HCT116 (cell line): ENCODE measurements around the gene FAM20B. TPM values are rescaled to one million over a fixed set of nuclear protein-coding genes. Genes with fewer than 3 reads are reported as not detected.

Source experiments
- ATAC-seq: fragments of 200-7000 bp; cut with Tn5 transposase; 2 replicates; pipeline ENCODE4 v1.9.1; 2020; ENCODE audit warnings: mild to moderate bottlenecking, moderate library complexity
- BruUV-seq: library from RNA; stranded (reverse); fragments of 400-500 nt; replicated peaks from 2 replicates; lab custom pipeline; 2021; lab: Mats Ljungman, UMichigan
- CTCF ChIA-PET: fragments of 300-600 bp; sonication (Branson Sonifier 250); formaldehyde crosslinking; loops from one replicate; lab custom pipeline; 2021; ENCODE audit warnings: antibody characterized with exemption; lab: Charles Lee
- POLR2A ChIA-PET: fragments of 300-600, 350-600 bp; sonication (Branson Sonifier 250); formaldehyde crosslinking; loops from one replicate; lab custom pipeline; 2021; ENCODE audit warnings: antibody characterized with exemption; lab: Charles Lee
- RAD21 ChIA-PET, 2 experiments: fragments of 300-600 bp; sonication (Branson Sonifier 250); formaldehyde crosslinking; loops; one replicate each; lab custom pipeline; 2023; ENCODE audit warnings: low total read pairs in 2 of 2; ENCODE audit not compliant: uncharacterized antibody in 2 of 2, unreplicated experiment in 2 of 2, low non-redundant PET in 1 of 2; lab: Charles Lee
- DNase-seq: peaks from one replicate; pipeline ENCODE4 v3.0.0-alpha.2; 2010; ENCODE audit warnings: low read depth, low spot score
- H2AFZ ChIP-seq: fragments of 200-600 bp; shearing (Covaris generic), sonication (generic); 2 replicates; pipeline ENCODE4 v1.6.1; 2017; ENCODE audit warnings: low read depth, mixed run types, mixed read lengths, antibody characterized with exemption, low read length; ENCODE audit not compliant: poor library complexity, severe bottlenecking
- H3K27ac ChIP-seq: 2 replicates; pipeline ENCODE4 v1.5.1; 2012; ENCODE audit warnings: low read depth, low read length
- H3K27me3 ChIP-seq: fragments of 200-600 bp; sonication (generic); 2 replicates; pipeline ENCODE4 v1.6.1; 2016; ENCODE audit warnings: mixed run types, low read length, mixed read lengths; ENCODE audit not compliant: insufficient read depth
- H3K36me3 ChIP-seq, 2 experiments: fragments of 200-500 bp in 1 of 2; fragments of 200-600 bp in 1 of 2; sonication (Bioruptor generic) in 1 of 2; sonication (generic) in 1 of 2; 2 replicates each; pipeline versions ENCODE4 v1.5.1 to v1.6.1; 2014 to 2016; ENCODE audit warnings: low read length in 2 of 2, inconsistent platforms in 1 of 2, mixed read lengths in 1 of 2, mixed run types in 1 of 2; ENCODE audit not compliant: insufficient read depth in 2 of 2, control insufficient read depth in 1 of 2
- H3K4me1 ChIP-seq, 2 experiments: fragments of 200-600 bp in 1 of 2; sonication (generic) in 1 of 2; 2 replicates each; pipeline versions ENCODE4 v1.5.1 to v1.6.1; 2012 to 2017; ENCODE audit warnings: low read length in 2 of 2, inconsistent platforms in 1 of 2, mild to moderate bottlenecking in 1 of 2, mixed read lengths in 1 of 2, mixed run types in 1 of 2, moderate library complexity in 1 of 2; ENCODE audit not compliant: insufficient read depth in 2 of 2, control insufficient read depth in 1 of 2
- H3K4me2 ChIP-seq: fragments of 200-600 bp; sonication (generic); 2 replicates; pipeline ENCODE4 v1.6.1; 2017; ENCODE audit warnings: mixed run types, low read length, mixed read lengths
- H3K4me3 ChIP-seq, 2 experiments: fragments of 200-600 bp in 1 of 2; sonication (generic) in 1 of 2; replicated peaks in 1 of 2; 2 replicates each; pipeline ENCODE4 v1.5.1; 2011 to 2016; ENCODE audit warnings: low read length in 2 of 2, control low read depth in 1 of 2, low read depth in 1 of 2, mild to moderate bottlenecking in 1 of 2, mixed read lengths in 1 of 2, mixed run types in 1 of 2
- H3K79me2 ChIP-seq: fragments of 200-600 bp; sonication (generic); 2 replicates; pipeline ENCODE4 v1.6.1; 2017; ENCODE audit warnings: mild to moderate bottlenecking, mixed run types, low read length, moderate library complexity, mixed read lengths; ENCODE audit not compliant: insufficient read depth
- H3K9ac ChIP-seq: fragments of 200-600 bp; sonication (generic); 2 replicates; pipeline ENCODE4 v1.6.1; 2016; ENCODE audit warnings: low read length, mixed read lengths
- H3K9me2 ChIP-seq: fragments of 200-600 bp; sonication (generic), shearing (Covaris generic); 2 replicates; pipeline ENCODE4 v1.6.1; 2017; ENCODE audit warnings: mixed run types, mild to moderate bottlenecking, moderate library complexity; ENCODE audit not compliant: insufficient read depth
- H3K9me3 ChIP-seq, 2 experiments: fragments of 200-500 bp in 1 of 2; fragments of 200-600 bp in 1 of 2; sonication (Bioruptor generic) in 1 of 2; sonication (generic) in 1 of 2; 2 replicates each; pipeline ENCODE4 v1.6.1; 2014 to 2017; ENCODE audit warnings: low read length in 2 of 2, mixed read lengths in 2 of 2, inconsistent platforms in 1 of 2, low read depth in 1 of 2, mild to moderate bottlenecking in 1 of 2, mixed run types in 1 of 2, moderate library complexity in 1 of 2; ENCODE audit not compliant: control insufficient read depth in 1 of 2, insufficient read depth in 1 of 2
- H4K20me1 ChIP-seq: fragments of 200-600 bp; sonication (generic), shearing (Covaris generic); 2 replicates; pipeline ENCODE4 v1.6.1; 2017; ENCODE audit warnings: mixed run types, mild to moderate bottlenecking, moderate library complexity; ENCODE audit not compliant: insufficient read depth
- CBX3 ChIP-seq: IDR thresholded peaks from 2 replicates; pipeline ENCODE4 v1.6.1; 2012; ENCODE audit warnings: low read depth
- EGR1 ChIP-seq: IDR thresholded peaks from 2 replicates; pipeline ENCODE4 v1.6.1; 2012; ENCODE audit warnings: low read depth
- EZH2 ChIP-seq: fragments of 200-600 bp; sonication (generic); IDR thresholded peaks from 2 replicates; pipeline ENCODE4 v1.6.1; 2017; ENCODE audit warnings: antibody characterized with exemption, mixed run types
- FOSL1 ChIP-seq: IDR thresholded peaks from 2 replicates; pipeline ENCODE4 v1.6.1; 2012; ENCODE audit warnings: low read depth
- JUND ChIP-seq: IDR thresholded peaks from 2 replicates; pipeline ENCODE4 v1.6.1; 2012
- SIN3A ChIP-seq: IDR thresholded peaks from 2 replicates; pipeline ENCODE4 v1.6.1; 2012; ENCODE audit warnings: low read depth
- SP1 ChIP-seq: IDR thresholded peaks from 2 replicates; pipeline ENCODE4 v1.6.1; 2012; ENCODE audit warnings: low read depth
- TCF7L2 ChIP-seq: IDR thresholded peaks from 2 replicates; pipeline ENCODE4 v1.7.0; 2011; ENCODE audit warnings: borderline replicate concordance, inconsistent platforms; ENCODE audit not compliant: insufficient read depth, insufficient read length; ENCODE audit errors: extremely low read depth
- intact Hi-C: fragments of 100-400 bp; cut with micrococcal nuclease; formaldehyde crosslinking; loops from 2 replicates; pipeline ENCODE4 v1.10.0; 2022
- total RNA-seq: library from RNA; stranded (reverse); gene quantifications from one replicate; pipeline ENCODE4 v1.2.1, GENCODE V29; 2021; ENCODE audit not compliant: unreplicated experiment
- TF ChIP-seq, protein P1 (sequence below): IDR thresholded peaks from 2 replicates; pipeline ENCODE4 v1.6.1; 2012
- TF ChIP-seq, protein P2 (sequence below), 3 experiments: fragments of 200-600 bp in 1 of 3; sonication (generic) in 1 of 3; IDR thresholded peaks in 2 of 3; conservative IDR thresholded peaks in 1 of 3; 2 replicates each; pipeline ENCODE4 v1.5.1; 2012 to 2017; ENCODE audit warnings: low read depth in 2 of 3, low read length in 2 of 3, antibody characterized with exemption in 1 of 3, borderline replicate concordance in 1 of 3, control low read depth in 1 of 3, mild to moderate bottlenecking in 1 of 3, mixed read lengths in 1 of 3, mixed run types in 1 of 3, moderate library complexity in 1 of 3; ENCODE audit not compliant: insufficient read depth in 1 of 3
- TF ChIP-seq, protein P3 (sequence below): IDR thresholded peaks from 2 replicates; pipeline ENCODE4 v1.6.1; 2012; ENCODE audit warnings: low read depth
- TF ChIP-seq, protein P4 (sequence below): IDR thresholded peaks from 2 replicates; pipeline ENCODE4 v1.6.1; 2012

FAM20B gene
- total RNA-seq, 1 experiment from 2014 or later, result 36.7 TPM

DNA sequence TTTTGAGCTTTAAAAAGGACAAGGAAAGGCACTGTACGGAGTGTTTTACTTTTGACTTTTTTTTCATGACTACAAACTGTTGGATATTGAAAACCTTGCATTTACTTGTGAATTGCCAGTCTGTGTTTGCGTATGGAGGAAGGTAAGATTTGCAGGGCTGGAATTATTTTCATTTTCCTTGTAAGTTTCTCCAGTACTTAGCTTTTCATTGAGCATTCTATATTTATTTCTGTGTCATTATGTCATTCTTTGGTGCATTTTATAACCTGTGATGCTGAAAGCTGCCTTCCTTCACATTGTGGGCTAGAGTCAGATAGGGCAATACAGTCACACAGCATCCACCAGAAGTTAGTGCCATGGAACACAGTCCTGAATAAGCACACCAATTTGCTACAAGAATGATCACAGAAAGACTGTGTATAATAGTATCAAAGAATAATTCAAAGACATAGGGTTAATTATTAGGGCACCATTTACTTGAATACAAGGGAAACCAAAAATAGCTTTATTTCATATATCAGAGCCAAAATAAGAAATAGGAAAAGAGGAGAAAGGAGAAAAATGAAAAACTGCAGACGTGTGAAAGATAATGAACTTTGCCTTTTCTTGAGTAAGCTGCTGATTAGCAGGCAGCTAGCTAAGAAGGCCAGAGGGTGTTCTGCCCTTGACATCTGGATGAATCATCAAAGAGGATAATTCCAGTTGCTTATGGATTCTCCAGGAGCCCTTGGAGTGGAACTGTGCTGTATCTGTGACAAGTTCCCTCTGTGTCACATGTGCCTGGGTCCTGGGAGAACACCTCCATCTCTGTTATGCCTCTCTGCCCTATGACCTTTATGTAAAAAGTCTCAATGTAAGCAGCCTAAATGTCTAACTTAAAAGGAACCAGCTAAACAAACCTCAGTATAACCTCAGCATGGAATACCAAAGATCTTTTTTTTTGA lies 8.0 kb upstream of the FAM20B start:
- POLR2A ChIA-PET, result interaction anchor here (1.5 kb wide), 1 partner anchor 481 kb away, joined by 5 read pairs; no protein-coding TSS in a partner anchor
- BruUV-seq, result TSS peak; percentile 70

More for the DNA sequence above, 8.0 kb upstream of the FAM20B start:
- Histone ChIP-seq H3K27ac (peak overlapping the region; percentile 59), H3K4me1 (peaks cover 22 to 34% of the 10 kb centered on the region in 2 experiments), H3K4me2 (peak overlapping the region; percentile 83), H3K9me3 (no peaks in the 10 kb centered on the region), H3K9ac (peak overlapping the region; percentile 47), H2AFZ (peak overlapping the region; percentile 72), H4K20me1 (no peaks in the 10 kb centered on the region), H3K27me3 (no peaks in the 10 kb centered on the region), H3K36me3 (no peaks in the 10 kb centered on the region), H3K4me3 (peak overlapping the region; percentile 10 to 49; a peak in 3 of 4 replicates), H3K9me2 (no peaks in the 10 kb centered on the region), H3K79me2 (no peaks in the 10 kb centered on the region)
- ChIA-PET RAD21 (interaction anchor here in 1 of 2 experiments (0.6 kb wide), 1 partner anchor 14 kb away, joined by 4 read pairs; no protein-coding TSS in a partner anchor), CTCF (interaction anchor here (0.6 to 1.4 kb wide), 4 partner anchors 16 to 481 kb away, joined by 3 to 5 read pairs (median 3); no protein-coding TSS in a partner anchor)
- peak; percentile 60 for ATAC-seq
- intact Hi-C loops, result no loop called here
- TF ChIP-seq, protein P1, sequence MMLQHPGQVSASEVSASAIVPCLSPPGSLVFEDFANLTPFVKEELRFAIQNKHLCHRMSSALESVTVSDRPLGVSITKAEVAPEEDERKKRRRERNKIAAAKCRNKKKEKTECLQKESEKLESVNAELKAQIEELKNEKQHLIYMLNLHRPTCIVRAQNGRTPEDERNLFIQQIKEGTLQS, result no peak
- TF ChIP-seq, protein P2, sequence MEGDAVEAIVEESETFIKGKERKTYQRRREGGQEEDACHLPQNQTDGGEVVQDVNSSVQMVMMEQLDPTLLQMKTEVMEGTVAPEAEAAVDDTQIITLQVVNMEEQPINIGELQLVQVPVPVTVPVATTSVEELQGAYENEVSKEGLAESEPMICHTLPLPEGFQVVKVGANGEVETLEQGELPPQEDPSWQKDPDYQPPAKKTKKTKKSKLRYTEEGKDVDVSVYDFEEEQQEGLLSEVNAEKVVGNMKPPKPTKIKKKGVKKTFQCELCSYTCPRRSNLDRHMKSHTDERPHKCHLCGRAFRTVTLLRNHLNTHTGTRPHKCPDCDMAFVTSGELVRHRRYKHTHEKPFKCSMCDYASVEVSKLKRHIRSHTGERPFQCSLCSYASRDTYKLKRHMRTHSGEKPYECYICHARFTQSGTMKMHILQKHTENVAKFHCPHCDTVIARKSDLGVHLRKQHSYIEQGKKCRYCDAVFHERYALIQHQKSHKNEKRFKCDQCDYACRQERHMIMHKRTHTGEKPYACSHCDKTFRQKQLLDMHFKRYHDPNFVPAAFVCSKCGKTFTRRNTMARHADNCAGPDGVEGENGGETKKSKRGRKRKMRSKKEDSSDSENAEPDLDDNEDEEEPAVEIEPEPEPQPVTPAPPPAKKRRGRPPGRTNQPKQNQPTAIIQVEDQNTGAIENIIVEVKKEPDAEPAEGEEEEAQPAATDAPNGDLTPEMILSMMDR (IDR thresholded peaks at IDR 0.05 in 2 of 3, conservative IDR thresholded peaks at IDR 0.05 in 1 of 3; ENCODE audit: borderline replicate concordance in 1 of 3, insufficient read depth in 1 of 3, low read depth in 2 of 3, low read length in 2 of 3), result no peak
- TF ChIP-seq EGR1 (no peak), FOSL1 (peak; percentile 59; the same call in 1 of the 2 replicates), JUND (peak; percentile 59), EZH2 (no peak), TCF7L2 (peak; percentile 25), CBX3 (0 out of 2 replicates have a peak, but pooled peaks have one; percentile 9), SIN3A (no peak), SP1 (peak; percentile 47; the same call in 1 of the 2 replicates)
- TF ChIP-seq, protein P3, sequence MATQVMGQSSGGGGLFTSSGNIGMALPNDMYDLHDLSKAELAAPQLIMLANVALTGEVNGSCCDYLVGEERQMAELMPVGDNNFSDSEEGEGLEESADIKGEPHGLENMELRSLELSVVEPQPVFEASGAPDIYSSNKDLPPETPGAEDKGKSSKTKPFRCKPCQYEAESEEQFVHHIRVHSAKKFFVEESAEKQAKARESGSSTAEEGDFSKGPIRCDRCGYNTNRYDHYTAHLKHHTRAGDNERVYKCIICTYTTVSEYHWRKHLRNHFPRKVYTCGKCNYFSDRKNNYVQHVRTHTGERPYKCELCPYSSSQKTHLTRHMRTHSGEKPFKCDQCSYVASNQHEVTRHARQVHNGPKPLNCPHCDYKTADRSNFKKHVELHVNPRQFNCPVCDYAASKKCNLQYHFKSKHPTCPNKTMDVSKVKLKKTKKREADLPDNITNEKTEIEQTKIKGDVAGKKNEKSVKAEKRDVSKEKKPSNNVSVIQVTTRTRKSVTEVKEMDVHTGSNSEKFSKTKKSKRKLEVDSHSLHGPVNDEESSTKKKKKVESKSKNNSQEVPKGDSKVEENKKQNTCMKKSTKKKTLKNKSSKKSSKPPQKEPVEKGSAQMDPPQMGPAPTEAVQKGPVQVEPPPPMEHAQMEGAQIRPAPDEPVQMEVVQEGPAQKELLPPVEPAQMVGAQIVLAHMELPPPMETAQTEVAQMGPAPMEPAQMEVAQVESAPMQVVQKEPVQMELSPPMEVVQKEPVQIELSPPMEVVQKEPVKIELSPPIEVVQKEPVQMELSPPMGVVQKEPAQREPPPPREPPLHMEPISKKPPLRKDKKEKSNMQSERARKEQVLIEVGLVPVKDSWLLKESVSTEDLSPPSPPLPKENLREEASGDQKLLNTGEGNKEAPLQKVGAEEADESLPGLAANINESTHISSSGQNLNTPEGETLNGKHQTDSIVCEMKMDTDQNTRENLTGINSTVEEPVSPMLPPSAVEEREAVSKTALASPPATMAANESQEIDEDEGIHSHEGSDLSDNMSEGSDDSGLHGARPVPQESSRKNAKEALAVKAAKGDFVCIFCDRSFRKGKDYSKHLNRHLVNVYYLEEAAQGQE, result no peak
- TF ChIP-seq, protein P4, sequence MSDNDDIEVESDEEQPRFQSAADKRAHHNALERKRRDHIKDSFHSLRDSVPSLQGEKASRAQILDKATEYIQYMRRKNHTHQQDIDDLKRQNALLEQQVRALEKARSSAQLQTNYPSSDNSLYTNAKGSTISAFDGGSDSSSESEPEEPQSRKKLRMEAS, result no peak
- no peak for DNase-seq
